ENCODE measurements around the gene BORCS6. TPM values are rescaled to one million over a fixed set of nuclear protein-coding genes. Genes with fewer than 3 reads are reported as not detected.

Gene BORCS6
- total and polyA plus RNA-seq, 2 of the 13 experiments (the other 11 are each of a cell fraction or from before 2014, with no cell fraction given): 2.0 to 5.1 TPM

DNA sequence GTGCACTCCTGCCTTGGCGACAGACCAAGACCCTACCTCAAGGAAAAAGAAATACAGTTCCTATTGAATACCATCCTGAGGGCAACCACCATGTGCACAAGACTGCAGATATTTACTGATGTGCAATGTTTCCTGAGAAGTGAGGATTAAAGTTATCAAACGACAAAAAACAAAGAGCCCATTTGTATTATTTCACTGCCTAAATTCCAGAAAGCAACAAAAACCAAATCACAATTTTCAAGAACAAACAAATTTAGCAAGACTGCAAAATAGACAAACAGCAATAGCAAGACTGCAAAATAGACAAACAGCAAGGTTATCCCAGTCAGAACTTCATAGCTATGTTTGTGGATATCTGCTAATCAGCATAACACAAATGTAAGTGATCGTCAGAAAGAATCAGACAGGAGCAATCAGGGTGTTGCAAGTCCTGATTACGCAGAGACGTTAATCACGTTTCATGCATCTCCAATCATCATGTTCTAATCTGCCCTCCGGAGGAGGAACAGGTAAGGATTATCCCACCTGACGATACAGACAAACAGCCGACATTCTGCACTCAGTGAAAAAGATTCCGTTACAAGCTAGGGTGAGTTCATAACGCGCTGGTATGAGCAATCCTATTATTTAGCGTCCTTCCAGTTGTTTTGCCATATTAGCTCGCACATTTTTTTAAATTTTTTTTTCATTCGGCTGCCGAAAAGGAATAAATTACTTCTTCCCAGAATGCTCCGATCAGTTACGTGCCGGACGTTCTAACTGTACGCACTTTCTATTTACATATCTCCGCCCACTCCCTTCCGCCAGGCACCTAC is 16.7 kb downstream of the BORCS6 start (continued):
- TF ChIP-seq, protein P1, sequence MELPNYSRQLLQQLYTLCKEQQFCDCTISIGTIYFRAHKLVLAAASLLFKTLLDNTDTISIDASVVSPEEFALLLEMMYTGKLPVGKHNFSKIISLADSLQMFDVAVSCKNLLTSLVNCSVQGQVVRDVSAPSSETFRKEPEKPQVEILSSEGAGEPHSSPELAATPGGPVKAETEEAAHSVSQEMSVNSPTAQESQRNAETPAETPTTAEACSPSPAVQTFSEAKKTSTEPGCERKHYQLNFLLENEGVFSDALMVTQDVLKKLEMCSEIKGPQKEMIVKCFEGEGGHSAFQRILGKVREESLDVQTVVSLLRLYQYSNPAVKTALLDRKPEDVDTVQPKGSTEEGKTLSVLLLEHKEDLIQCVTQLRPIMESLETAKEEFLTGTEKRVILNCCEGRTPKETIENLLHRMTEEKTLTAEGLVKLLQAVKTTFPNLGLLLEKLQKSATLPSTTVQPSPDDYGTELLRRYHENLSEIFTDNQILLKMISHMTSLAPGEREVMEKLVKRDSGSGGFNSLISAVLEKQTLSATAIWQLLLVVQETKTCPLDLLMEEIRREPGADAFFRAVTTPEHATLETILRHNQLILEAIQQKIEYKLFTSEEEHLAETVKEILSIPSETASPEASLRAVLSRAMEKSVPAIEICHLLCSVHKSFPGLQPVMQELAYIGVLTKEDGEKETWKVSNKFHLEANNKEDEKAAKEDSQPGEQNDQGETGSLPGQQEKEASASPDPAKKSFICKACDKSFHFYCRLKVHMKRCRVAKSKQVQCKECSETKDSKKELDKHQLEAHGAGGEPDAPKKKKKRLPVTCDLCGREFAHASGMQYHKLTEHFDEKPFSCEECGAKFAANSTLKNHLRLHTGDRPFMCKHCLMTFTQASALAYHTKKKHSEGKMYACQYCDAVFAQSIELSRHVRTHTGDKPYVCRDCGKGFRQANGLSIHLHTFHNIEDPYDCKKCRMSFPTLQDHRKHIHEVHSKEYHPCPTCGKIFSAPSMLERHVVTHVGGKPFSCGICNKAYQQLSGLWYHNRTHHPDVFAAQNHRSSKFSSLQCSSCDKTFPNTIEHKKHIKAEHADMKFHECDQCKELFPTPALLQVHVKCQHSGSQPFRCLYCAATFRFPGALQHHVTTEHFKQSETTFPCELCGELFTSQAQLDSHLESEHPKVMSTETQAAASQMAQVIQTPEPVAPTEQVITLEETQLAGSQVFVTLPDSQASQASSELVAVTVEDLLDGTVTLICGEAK (IDR thresholded peaks at IDR 0.05): 0 out of 2 replicates have a peak, but pooled peaks have one; percentile 20
- TF ChIP-seq, protein P1 (CRISPR knock-in tag; IDR thresholded peaks at IDR 0.05): no peak; the same call in 1 of the 2 replicates
- no peak; the same call in none of the 2 replicates for TF ChIP-seq ZNF629 (CRISPR knock-in tag; conservative IDR thresholded peaks at IDR 0.05)
- TF ChIP-seq, protein P2, sequence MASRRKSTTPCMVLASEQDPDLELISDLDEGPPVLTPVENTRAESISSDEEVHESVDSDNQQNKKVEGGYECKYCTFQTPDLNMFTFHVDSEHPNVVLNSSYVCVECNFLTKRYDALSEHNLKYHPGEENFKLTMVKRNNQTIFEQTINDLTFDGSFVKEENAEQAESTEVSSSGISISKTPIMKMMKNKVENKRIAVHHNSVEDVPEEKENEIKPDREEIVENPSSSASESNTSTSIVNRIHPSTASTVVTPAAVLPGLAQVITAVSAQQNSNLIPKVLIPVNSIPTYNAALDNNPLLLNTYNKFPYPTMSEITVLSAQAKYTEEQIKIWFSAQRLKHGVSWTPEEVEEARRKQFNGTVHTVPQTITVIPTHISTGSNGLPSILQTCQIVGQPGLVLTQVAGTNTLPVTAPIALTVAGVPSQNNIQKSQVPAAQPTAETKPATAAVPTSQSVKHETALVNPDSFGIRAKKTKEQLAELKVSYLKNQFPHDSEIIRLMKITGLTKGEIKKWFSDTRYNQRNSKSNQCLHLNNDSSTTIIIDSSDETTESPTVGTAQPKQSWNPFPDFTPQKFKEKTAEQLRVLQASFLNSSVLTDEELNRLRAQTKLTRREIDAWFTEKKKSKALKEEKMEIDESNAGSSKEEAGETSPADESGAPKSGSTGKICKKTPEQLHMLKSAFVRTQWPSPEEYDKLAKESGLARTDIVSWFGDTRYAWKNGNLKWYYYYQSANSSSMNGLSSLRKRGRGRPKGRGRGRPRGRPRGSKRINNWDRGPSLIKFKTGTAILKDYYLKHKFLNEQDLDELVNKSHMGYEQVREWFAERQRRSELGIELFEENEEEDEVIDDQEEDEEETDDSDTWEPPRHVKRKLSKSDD (CRISPR knock-in tag; IDR thresholded peaks at IDR 0.05; ENCODE audit: low read depth): peak; percentile 97
- no peak for TF ChIP-seq PRPF4 (IDR thresholded peaks at IDR 0.05; ENCODE audit: low read depth, low read length, poor library complexity, severe bottlenecking)
- no peak for TF ChIP-seq RARG (CRISPR knock-in tag; IDR thresholded peaks at IDR 0.05; ENCODE audit: low read depth)
- TF ChIP-seq ZNF850 (CRISPR knock-in tag; conservative IDR thresholded peaks at IDR 0.05): no peak
- peak; percentile 96 for TF ChIP-seq RFXAP (CRISPR knock-in tag; IDR thresholded peaks at IDR 0.05; ENCODE audit: borderline replicate concordance)
- peak; percentile 81 for TF ChIP-seq ZNF605 (CRISPR knock-in tag; IDR thresholded peaks at IDR 0.05)
- TF ChIP-seq, protein P3, sequence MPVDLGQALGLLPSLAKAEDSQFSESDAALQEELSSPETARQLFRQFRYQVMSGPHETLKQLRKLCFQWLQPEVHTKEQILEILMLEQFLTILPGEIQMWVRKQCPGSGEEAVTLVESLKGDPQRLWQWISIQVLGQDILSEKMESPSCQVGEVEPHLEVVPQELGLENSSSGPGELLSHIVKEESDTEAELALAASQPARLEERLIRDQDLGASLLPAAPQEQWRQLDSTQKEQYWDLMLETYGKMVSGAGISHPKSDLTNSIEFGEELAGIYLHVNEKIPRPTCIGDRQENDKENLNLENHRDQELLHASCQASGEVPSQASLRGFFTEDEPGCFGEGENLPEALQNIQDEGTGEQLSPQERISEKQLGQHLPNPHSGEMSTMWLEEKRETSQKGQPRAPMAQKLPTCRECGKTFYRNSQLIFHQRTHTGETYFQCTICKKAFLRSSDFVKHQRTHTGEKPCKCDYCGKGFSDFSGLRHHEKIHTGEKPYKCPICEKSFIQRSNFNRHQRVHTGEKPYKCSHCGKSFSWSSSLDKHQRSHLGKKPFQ (CRISPR knock-in tag; IDR thresholded peaks at IDR 0.05; ENCODE audit: insufficient replicate concordance): no peak
- no peak for TF ChIP-seq AKAP8 (CRISPR knock-in tag; IDR thresholded peaks at IDR 0.05)
- no peak for TF ChIP-seq EHMT2 (IDR thresholded peaks at IDR 0.05; ENCODE audit: borderline replicate concordance, low read depth, low read length)
- TF ChIP-seq SCMH1 (CRISPR knock-in tag; IDR thresholded peaks at IDR 0.05; ENCODE audit: borderline replicate concordance): no peak

Data from HepG2 (cell line).